ENCODE data around the gene GLIS1.

Gene GLIS1

GRCh38 chr1:53541263-53541625 lies 197.7 kb downstream of the GLIS1 start:
- DNase-seq, result no peak

GRCh38 chr1:53540604-53541262 lies 198.2 kb downstream of the GLIS1 start:
- no peak for DNase-seq

- DNase-seq, result no peak
These were observed 199.0 kb downstream of the GLIS1 start for GRCh38 chr1:53539711-53540603.

- DNase-seq, result no peak
These were observed 199.7 kb downstream of the GLIS1 start for GRCh38 chr1:53539226-53539625.

GRCh38 chr1:53536606-53537005 lies 202.4 kb downstream of the GLIS1 start:
- no peak for DNase-seq

GRCh38 chr1:53535846-53536245 lies 203.1 kb downstream of the GLIS1 start:
- DNase-seq, result no peak

GRCh38 chr1:53535226-53535625 lies 203.7 kb downstream of the GLIS1 start:
- DNase-seq, result no peak

- no peak for DNase-seq
These were observed 206.1 kb downstream of the GLIS1 start for GRCh38 chr1:53532912-53533311.

GRCh38 chr1:53532377-53532776 lies 206.6 kb downstream of the GLIS1 start:
- DNase-seq, result no peak

GRCh38 chr1:53530550-53530949 lies 208.4 kb downstream of the GLIS1 start:
- DNase-seq, result no peak

GRCh38 chr1:53529555-53529954 lies 209.4 kb downstream of the GLIS1 start:
- DNase-seq, result no peak

GRCh38 chr1:53527368-53527767 lies 211.6 kb downstream of the GLIS1 start:
- DNase-seq, result no peak

GRCh38 chr1:53526451-53527101 lies 212.4 kb downstream of the GLIS1 start:
- DNase-seq, result no peak

GRCh38 chr1:53525595-53525994 lies 213.4 kb downstream of the GLIS1 start:
- no peak for DNase-seq

GRCh38 chr1:53524428-53525375 lies 214.3 kb downstream of the GLIS1 start:
- no peak for DNase-seq

GRCh38 chr1:53521924-53522552 lies 216.9 kb downstream of the GLIS1 start:
- no peak for DNase-seq

- no peak for DNase-seq
These were observed 218.5 kb downstream of the GLIS1 start for GRCh38 chr1:53520481-53520880.

GRCh38 chr1:53519421-53519820 lies 219.5 kb downstream of the GLIS1 start:
- no peak for DNase-seq

GRCh38 chr1:53518775-53519174 lies 220.2 kb downstream of the GLIS1 start:
- DNase-seq, result no peak

GRCh38 chr1:53517821-53518352 lies 221.1 kb downstream of the GLIS1 start:
- DNase-seq, result no peak

- DNase-seq, result no peak
These were observed 221.9 kb downstream of the GLIS1 start for GRCh38 chr1:53517109-53517508.

- no peak for DNase-seq
These were observed 222.8 kb downstream of the GLIS1 start for GRCh38 chr1:53516181-53516580.
